Smooth muscle cell (in vitro differentiated cells): ENCODE data around the gene HSPBP1. TPM values are rescaled to one million over a fixed set of nuclear protein-coding genes. Genes with fewer than 3 reads are reported as not detected.

Experiments
- DNase-seq: peaks from one replicate; lab custom pipeline; 2025; ENCODE audit not compliant: unreplicated experiment; lab: John Stamatoyannopoulos, UW
- H2AFZ ChIP-seq: fragments of 200-600 bp; sonication (generic); 2 replicates; pipeline ENCODE4 v1.6.0; 2016; ENCODE audit warnings: antibody characterized with exemption, low read depth, mild to moderate bottlenecking
- H3F3A ChIP-seq: fragments of 200-600 bp; sonication (generic); 2 replicates; pipeline ENCODE4 v1.6.0; 2017; ENCODE audit warnings: antibody characterized with exemption, low read depth
- H3K27ac ChIP-seq: fragments of 200-600 bp; sonication (generic); 2 replicates; pipeline ENCODE4 v1.5.1; 2016; ENCODE audit warnings: low read depth, mild to moderate bottlenecking
- H3K27me3 ChIP-seq: fragments of 200-600 bp; sonication (generic); 2 replicates; pipeline ENCODE4 v1.6.1; 2016; ENCODE audit warnings: low read depth, mild to moderate bottlenecking
- H3K36me3 ChIP-seq: fragments of 200-600 bp; sonication (generic); 2 replicates; pipeline ENCODE4 v1.5.1; 2016; ENCODE audit warnings: low read depth
- H3K4me1 ChIP-seq: fragments of 200-600 bp; sonication (generic); 2 replicates; pipeline ENCODE4 v1.5.1; 2016; ENCODE audit warnings: low read depth
- H3K4me2 ChIP-seq: fragments of 200-600 bp; sonication (generic); 2 replicates; pipeline ENCODE4 v1.6.0; 2016; ENCODE audit warnings: mild to moderate bottlenecking
- H3K4me3 ChIP-seq: fragments of 200-600 bp; sonication (generic); 2 replicates; pipeline ENCODE4 v1.5.1; 2016; ENCODE audit warnings: mild to moderate bottlenecking
- H3K79me2 ChIP-seq: fragments of 200-600 bp; sonication (generic); 2 replicates; pipeline ENCODE4 v1.6.0; 2016; ENCODE audit warnings: low read depth, mild to moderate bottlenecking
- H3K9ac ChIP-seq: fragments of 200-600 bp; sonication (generic); 2 replicates; pipeline ENCODE4 v1.6.0; 2016; ENCODE audit warnings: low read depth
- H3K9me3 ChIP-seq: fragments of 200-600 bp; sonication (generic); replicated peaks from 2 replicates; pipeline ENCODE4 v1.5.1; 2016; ENCODE audit warnings: low read depth
- H4K20me1 ChIP-seq: fragments of 200-600 bp; sonication (generic); 2 replicates; pipeline ENCODE4 v1.6.0; 2016; ENCODE audit warnings: low read depth
- CTCF ChIP-seq: fragments of 200-600 bp; sonication (generic); IDR thresholded peaks from 2 replicates; pipeline ENCODE4 v1.5.1; 2017; ENCODE audit warnings: borderline replicate concordance, mild to moderate bottlenecking, antibody characterized with exemption; ENCODE audit not compliant: insufficient read depth, poor library complexity, severe bottlenecking
- WGBS: methylation state at CpG from one replicate; pipeline ENCODE4 v1.1.7; 2016; ENCODE audit warnings: low lambda C conversion rate; 5-methylcytosine and 5-hydroxymethylcytosine counted together
- polyA plus RNA-seq: library from polyadenylated mRNA; unstranded; fragments of >200 nt; fragmentation: Nextera tagmentation; extraction: Ambion mirVana; gene quantifications from 2 replicates; pipeline ENCODE4 v1.2.1, GENCODE V29; 2016
- total RNA-seq: library from RNA; depleted of rRNA; stranded (reverse); fragments of >200 nt; gene quantifications from 2 replicates; pipeline ENCODE4 v1.2.3, GENCODE V29; 2014

HSPBP1 gene
- total and polyA plus RNA-seq, 2 experiments from 2014 or later = 21.5 to 80.0 TPM

GRCh38 chr19:55229145-55229788 is 50.6 kb downstream of the HSPBP1 start:
- WGBS = 98% methylated on average over 18 of the region's 18 CpGs
- H3K4me3 ChIP-seq = no peak overlapping the region
- no peaks in the 10 kb centered on the region for H3K9me3 ChIP-seq
- H3K9ac ChIP-seq = no peak overlapping the region
- H2AFZ ChIP-seq = no peak overlapping the region
- no peak for DNase-seq
- TF ChIP-seq CTCF = no peak
- no peaks in the 10 kb centered on the region for H3K79me2 ChIP-seq
- peaks cover 35% of the 10 kb centered on the region for H4K20me1 ChIP-seq
- H3F3A ChIP-seq = no peaks in the 10 kb centered on the region
- no peak overlapping the region for H3K4me2 ChIP-seq
- H3K27me3 ChIP-seq = no peaks in the 10 kb centered on the region
- H3K36me3 ChIP-seq = no peaks in the 10 kb centered on the region
- no peaks in the 10 kb centered on the region for H3K4me1 ChIP-seq
- no peak overlapping the region for H3K27ac ChIP-seq

- no peaks in the 10 kb centered on the region for H3K9me3 ChIP-seq
- WGBS = 90% methylated on average over 12 of the region's 12 CpGs
- H3K27ac ChIP-seq = no peak within 1 kb of the TSS
- no peak within 1 kb of the TSS for H3K4me2 ChIP-seq
- no peak for TF ChIP-seq CTCF
- H3K79me2 ChIP-seq = no peaks in the 10 kb centered on the region
- no peaks in the 10 kb centered on the region for H3F3A ChIP-seq
- no peaks in the 10 kb centered on the region for H3K4me1 ChIP-seq
- no peak within 1 kb of the TSS for H3K4me3 ChIP-seq
- H3K36me3 ChIP-seq = no peaks in the 10 kb centered on the region
- H3K27me3 ChIP-seq = no peaks in the 10 kb centered on the region
- H2AFZ ChIP-seq = no peak within 1 kb of the TSS
- H4K20me1 ChIP-seq = peaks cover 28% of the 10 kb centered on the region
- H3K9ac ChIP-seq = no peak within 1 kb of the TSS
- DNase-seq = no peak
Observed at GRCh38 chr19:55228403-55229031, 51.4 kb downstream of the HSPBP1 start, which contains the start of gene TMEM86B. Gene TMEM86B, minus strand, starts transcription at chr19:55228763. Its CDS starts 22 bp downstream, at chr19:55228741.

GRCh38 chr19:55228015-55228391 is 51.9 kb downstream of the HSPBP1 start:
- H3K9ac ChIP-seq = no peak overlapping the region
- no peak overlapping the region for H3K4me3 ChIP-seq
- no peaks in the 10 kb centered on the region for H3K27me3 ChIP-seq
- TF ChIP-seq CTCF = no peak
- H3K9me3 ChIP-seq = no peaks in the 10 kb centered on the region
- H3K27ac ChIP-seq = no peak overlapping the region
- 80% methylated on average over 17 of the region's 17 CpGs for WGBS
- no peak for DNase-seq
- no peaks in the 10 kb centered on the region for H3K36me3 ChIP-seq
- no peaks in the 10 kb centered on the region for H3K79me2 ChIP-seq
- H2AFZ ChIP-seq = no peak overlapping the region
- no peaks in the 10 kb centered on the region for H3K4me1 ChIP-seq
- H4K20me1 ChIP-seq = peaks cover 23% of the 10 kb centered on the region
- H3K4me2 ChIP-seq = no peak overlapping the region
- H3F3A ChIP-seq = no peaks in the 10 kb centered on the region
